Activated T-cell treated with anti-CD3 and anti-CD28 coated beads, Interleukin-2, amount 50 U/mL, for 4 hours (primary cell): ENCODE results near the gene CTTNBP2. TPM values are rescaled to one million over a fixed set of nuclear protein-coding genes. Genes with fewer than 3 reads are reported as not detected.

Experiments
- ATAC-seq, 2 donors: fragments of 200-7000 bp; cut with Tn5 transposase; one replicate each; pipeline ENCODE4 v1.10.0; 2021
- DNase-seq: peaks from one replicate; pipeline ENCODE4 v3.0.0-alpha.2; 2020
- H3K27me3 Mint-ChIP-seq: one replicate; pipeline ENCODE4 v1.8.0; 2021; ENCODE audit warnings: low read depth, mixed read lengths
- H3K36me3 Mint-ChIP-seq: one replicate; pipeline ENCODE4 v1.8.0; 2022; ENCODE audit warnings: mixed read lengths; ENCODE audit not compliant: insufficient read depth
- H3K4me1 Mint-ChIP-seq: one replicate; pipeline ENCODE4 v1.8.0; 2021; ENCODE audit warnings: low read depth, mixed read lengths
- H3K4me3 Mint-ChIP-seq: one replicate; pipeline ENCODE4 v1.8.0; 2021; ENCODE audit warnings: mild to moderate bottlenecking, moderate library complexity, mixed read lengths
- H3K9me3 Mint-ChIP-seq: one replicate; pipeline ENCODE4 v1.8.0; 2021; ENCODE audit warnings: mixed read lengths
- total RNA-seq, 3 donors: library from RNA; stranded (reverse); gene quantifications; one replicate each; pipeline ENCODE4 v1.2.1, GENCODE V29; 2021

CTTNBP2 gene
- total RNA-seq, 3 donors from 2014 or later: 0.05 to 0.08 TPM; not detected in 1

DNA sequence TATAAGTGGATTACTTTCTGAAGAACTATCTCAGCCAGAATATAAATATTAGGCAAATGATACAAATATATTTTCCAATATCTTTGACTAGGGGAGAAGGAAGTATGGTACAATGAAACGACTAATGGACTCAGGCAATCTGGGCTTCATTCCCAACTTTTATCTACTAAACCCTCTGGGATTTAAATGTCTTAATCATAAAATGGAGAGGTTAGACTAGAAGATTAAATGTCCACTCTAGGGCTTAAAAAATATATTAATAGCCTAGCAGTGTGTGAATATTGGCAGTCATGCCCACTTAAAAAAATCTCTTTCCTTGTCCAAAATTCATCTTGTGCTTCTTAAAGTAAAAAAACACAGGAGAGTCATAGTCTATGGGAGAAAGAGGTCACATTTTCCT lies 98.3 kb downstream of the CTTNBP2 start:
- no peaks in the 10 kb centered on the region for H3K36me3 Mint-ChIP-seq

DNA sequence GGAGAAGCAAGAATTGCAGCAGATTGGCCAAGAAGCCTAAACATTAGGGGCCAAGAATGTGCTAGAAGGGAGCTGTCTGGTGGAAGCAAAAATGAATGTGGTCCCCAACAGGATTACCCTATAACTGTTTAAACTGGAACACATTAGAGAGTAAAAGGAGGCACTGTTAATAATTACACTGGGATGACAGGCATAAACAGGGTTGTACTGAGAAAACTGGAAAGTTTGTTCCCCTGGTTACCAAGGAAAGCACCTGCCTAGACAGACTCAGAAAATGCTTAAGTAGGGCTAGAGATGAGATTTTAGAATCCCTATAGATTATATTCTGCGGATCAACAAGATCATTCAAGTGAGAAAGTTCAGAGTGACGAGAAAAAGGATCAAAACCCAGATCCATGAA lies 100.8 kb downstream of the CTTNBP2 start:
- DNase-seq (no peak), ATAC-seq (no peak)
- Mint-ChIP-seq H3K4me1 (no peaks in the 10 kb centered on the region), H3K36me3 (no peaks in the 10 kb centered on the region), H3K9me3 (no peaks in the 10 kb centered on the region), H3K27me3 (no peaks in the 10 kb centered on the region), H3K4me3 (no peak overlapping the region)

More for the DNA sequence above, 98.3 kb downstream of the CTTNBP2 start:
- no peak overlapping the region for H3K4me3 Mint-ChIP-seq
- H3K9me3 Mint-ChIP-seq: no peaks in the 10 kb centered on the region
- no peaks in the 10 kb centered on the region for H3K27me3 Mint-ChIP-seq
- DNase-seq (no peak), ATAC-seq (no peak)
- H3K4me1 Mint-ChIP-seq: no peaks in the 10 kb centered on the region

DNA sequence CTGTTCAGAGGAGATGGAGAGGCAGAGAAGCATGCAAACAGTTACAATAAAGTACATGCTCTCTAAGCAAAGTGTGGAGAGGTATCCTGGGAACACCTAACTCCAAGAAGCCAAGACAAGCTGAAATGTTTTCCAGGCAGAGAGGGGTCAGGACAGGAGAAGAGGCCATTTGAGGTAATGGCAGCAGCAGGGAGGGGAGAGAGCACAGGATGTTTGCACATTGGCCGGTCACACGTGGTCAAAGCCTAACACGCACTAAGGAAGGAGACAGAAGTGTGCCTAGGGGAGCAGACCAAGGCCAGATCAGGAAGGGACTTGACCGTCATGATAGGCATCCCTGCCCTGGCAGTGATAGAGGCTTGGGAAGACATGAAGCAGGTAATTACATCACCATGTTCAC lies 101.5 kb downstream of the CTTNBP2 start:
- ATAC-seq (no peak), DNase-seq (no peak)
- Mint-ChIP-seq H3K9me3 (no peaks in the 10 kb centered on the region), H3K4me3 (no peak overlapping the region), H3K4me1 (no peaks in the 10 kb centered on the region), H3K27me3 (no peaks in the 10 kb centered on the region), H3K36me3 (no peaks in the 10 kb centered on the region)

DNA sequence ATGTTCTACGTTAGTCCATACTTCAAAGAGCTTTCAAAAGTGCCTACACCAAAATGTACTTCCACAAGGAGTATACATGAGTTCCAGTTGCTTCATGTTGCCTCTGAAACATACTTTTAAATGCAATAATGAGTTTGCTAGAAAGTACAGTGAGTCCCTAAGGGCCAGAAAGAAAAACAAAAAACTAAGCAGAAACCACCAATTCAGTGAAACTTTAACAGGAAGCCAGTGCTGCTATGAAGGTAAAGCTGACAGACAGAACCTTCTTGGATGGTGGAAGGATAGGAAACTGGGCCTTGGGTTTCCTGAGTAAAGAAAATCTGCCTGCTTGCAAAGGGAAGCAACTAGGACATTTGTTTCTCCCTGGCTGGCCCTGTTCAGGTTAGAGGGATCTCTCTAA lies 104.2 kb downstream of the CTTNBP2 start:
- peaks cover 4% of the 10 kb centered on the region for H3K27me3 Mint-ChIP-seq
- DNase-seq (no peak), ATAC-seq (no peak)
- H3K9me3 Mint-ChIP-seq: no peaks in the 10 kb centered on the region
- H3K4me1 Mint-ChIP-seq: no peaks in the 10 kb centered on the region
- no peak overlapping the region for H3K4me3 Mint-ChIP-seq
- H3K36me3 Mint-ChIP-seq: no peaks in the 10 kb centered on the region

DNA sequence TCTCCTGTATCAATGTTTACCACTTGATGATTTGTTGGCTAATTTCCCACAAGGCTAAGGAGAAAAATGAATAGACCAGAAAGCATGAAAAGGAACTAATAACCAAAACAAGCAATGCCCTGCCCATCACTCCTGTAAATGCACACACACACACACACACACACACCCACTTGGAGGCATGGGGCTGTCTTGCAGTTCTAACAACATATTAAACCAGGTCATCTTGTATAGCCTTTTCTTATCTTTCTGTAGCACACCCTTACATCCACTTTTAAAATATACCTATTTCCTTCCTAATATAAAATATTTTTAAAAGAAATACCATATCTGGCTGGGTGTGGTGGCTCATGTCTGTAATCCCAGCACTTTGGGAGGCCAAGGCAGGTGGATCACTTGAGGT lies 105.3 kb downstream of the CTTNBP2 start:
- no peaks in the 10 kb centered on the region for H3K9me3 Mint-ChIP-seq
- no peaks in the 10 kb centered on the region for H3K36me3 Mint-ChIP-seq
- H3K4me1 Mint-ChIP-seq: no peaks in the 10 kb centered on the region
- DNase-seq (no peak), ATAC-seq (no peak)
- no peak overlapping the region for H3K4me3 Mint-ChIP-seq
- peaks cover 4% of the 10 kb centered on the region for H3K27me3 Mint-ChIP-seq

DNA sequence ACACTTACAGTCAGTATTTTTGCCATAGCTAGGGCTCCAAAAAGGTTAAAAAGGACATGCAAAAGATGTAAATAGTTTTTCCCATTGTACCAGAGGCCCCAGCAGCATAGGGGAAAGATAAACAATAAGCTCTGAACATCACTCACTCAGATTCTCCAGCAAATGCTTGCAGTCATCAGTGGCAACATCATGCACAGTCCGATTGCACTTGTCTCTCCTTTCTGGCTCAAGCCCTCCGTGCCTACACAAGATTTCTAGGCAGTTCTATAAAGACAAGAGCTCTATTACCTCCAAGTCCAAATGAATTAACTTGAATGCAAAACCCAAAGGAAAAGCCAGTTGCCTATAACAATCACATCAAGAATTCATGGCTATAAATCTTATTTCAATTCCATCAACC lies 106.3 kb downstream of the CTTNBP2 start:
- Mint-ChIP-seq H3K9me3 (no peaks in the 10 kb centered on the region), H3K36me3 (no peaks in the 10 kb centered on the region), H3K4me1 (no peaks in the 10 kb centered on the region), H3K4me3 (no peak overlapping the region), H3K27me3 (peaks cover 4% of the 10 kb centered on the region)
- DNase-seq: no peak
- ATAC-seq: no peak

DNA sequence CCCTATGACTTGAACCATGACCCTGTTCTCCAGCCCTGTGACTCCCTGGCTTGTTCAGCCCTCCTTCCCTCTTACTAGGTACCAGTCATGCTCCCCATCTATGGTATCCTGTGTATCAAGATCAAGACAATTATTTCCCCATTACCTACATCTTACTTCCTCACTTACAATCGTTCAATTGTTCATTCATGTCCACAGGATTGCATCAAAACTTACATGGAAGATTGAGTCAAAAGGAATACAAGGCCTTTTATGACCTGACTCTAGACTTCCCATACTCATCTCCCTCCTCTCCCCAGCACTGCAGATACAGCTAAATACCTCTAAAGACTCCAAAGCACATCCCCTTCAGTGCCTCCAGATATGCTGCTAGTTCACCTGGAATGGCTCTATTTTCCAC lies 109.2 kb downstream of the CTTNBP2 start:
- H3K36me3 Mint-ChIP-seq: no peaks in the 10 kb centered on the region

DNA sequence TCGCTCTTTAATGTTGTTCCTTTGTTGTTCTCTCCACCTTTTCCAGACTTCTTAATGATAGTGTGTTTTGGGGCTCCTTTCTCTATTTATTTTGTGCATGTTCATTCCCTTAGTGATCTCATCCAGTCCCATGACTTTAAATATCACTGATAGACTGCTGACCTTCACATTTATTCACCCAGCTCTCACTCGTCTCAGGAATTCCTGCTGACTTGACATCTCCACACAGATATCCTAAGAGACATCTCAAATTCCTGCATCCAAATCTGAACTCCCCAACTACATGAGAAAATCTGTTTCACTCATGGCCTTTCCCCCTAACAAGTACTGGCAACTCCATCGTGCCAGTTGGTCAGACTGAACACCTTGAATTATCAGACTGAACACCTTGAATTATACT lies 111.2 kb downstream of the CTTNBP2 start:
- Mint-ChIP-seq H3K9me3 (no peaks in the 10 kb centered on the region), H3K4me1 (no peaks in the 10 kb centered on the region), H3K27me3 (peaks cover 4% of the 10 kb centered on the region), H3K4me3 (no peak overlapping the region), H3K36me3 (no peaks in the 10 kb centered on the region)
- no peak for DNase-seq
- ATAC-seq: no peak

More for the DNA sequence above, 109.2 kb downstream of the CTTNBP2 start:
- Mint-ChIP-seq H3K4me3 (no peak overlapping the region), H3K4me1 (no peaks in the 10 kb centered on the region), H3K27me3 (peaks cover 4% of the 10 kb centered on the region), H3K9me3 (no peaks in the 10 kb centered on the region)
- DNase-seq: no peak
- ATAC-seq: no peak

DNA sequence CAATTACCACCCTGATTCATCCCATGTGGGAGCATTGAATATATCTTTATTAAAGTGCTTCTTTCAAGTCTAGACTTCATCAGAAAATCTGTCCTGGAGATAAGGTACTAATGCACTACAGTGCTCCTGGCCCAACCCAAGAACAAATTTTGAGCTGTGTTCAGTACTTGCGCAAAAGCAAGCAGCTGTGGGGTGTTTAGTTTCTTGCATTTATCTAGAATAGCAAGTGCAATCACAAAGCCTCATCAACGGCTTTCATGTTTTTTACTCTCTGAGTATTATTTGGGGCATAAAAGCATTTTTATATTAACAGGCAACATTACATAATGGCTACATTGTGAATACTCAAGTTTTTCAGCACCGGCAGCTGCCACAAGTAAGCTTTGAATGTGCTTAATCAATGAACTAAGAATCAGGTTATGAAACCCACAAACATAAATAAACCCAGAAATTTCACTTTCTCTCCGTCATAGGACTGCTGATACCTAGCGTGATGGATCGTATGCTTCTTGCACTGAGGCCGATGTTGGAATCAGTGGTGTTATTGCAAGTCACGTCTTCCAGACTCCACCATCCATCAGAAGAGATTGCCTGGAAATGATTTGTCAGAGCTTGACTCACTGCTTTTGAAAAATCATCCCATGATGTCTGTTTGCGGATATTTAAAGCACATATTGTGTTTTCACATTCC lies 113.1 kb downstream of the CTTNBP2 start:
- no peaks in the 10 kb centered on the region for H3K36me3 Mint-ChIP-seq
- no peaks in the 10 kb centered on the region for H3K9me3 Mint-ChIP-seq
- peaks cover 2% of the 10 kb centered on the region for H3K27me3 Mint-ChIP-seq
- no peak overlapping the region for H3K4me3 Mint-ChIP-seq
- no peak for DNase-seq
- H3K4me1 Mint-ChIP-seq: no peaks in the 10 kb centered on the region
- no peak for ATAC-seq

DNA sequence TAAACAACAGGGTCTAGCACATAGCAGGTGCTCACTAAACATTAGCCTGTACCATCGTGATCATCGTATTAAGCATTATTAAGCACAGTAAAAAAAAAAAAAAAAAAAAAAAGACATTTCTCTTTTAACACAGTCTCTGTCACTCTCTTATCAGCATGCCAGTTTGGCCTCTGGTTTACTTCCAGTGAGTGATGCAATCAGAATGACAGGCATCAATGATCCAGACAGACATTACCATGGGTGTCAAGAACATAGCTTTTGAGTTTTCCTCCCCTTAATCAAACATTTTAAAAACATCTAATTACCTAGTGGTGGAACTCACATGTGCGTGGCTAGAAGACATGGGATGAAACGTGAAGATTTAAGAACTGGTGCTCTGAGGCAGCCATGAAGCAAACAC lies 115.8 kb downstream of the CTTNBP2 start:
- ATAC-seq (no peak), DNase-seq (no peak)
- no peaks in the 10 kb centered on the region for H3K36me3 Mint-ChIP-seq
- no peak overlapping the region for H3K4me3 Mint-ChIP-seq
- H3K9me3 Mint-ChIP-seq: no peaks in the 10 kb centered on the region
- H3K4me1 Mint-ChIP-seq: no peaks in the 10 kb centered on the region
- no peaks in the 10 kb centered on the region for H3K27me3 Mint-ChIP-seq

DNA sequence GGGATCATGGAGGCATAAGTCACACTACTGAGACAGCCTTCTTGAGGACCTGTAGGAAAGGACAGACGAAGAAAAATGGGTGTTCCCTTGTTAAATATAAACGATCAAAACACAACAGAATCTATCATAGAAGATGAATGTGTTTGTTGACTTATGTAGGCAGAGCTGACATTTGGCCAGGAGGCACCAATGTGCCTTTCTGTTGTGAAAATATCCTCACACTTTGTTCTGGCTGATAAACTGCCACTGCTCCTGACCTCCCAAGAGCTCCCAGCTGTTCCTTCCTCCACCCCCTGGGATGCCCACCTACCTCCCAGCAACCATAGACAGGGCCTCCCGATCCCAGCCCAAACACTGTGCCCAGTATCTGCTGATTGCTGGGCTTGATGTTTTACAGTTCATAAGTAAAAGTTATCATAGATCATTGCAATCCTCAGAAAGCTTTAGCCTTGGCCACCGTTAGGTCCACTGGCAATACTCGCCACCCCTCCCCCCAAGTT lies 116.6 kb downstream of the CTTNBP2 start:
- Mint-ChIP-seq H3K36me3 (no peaks in the 10 kb centered on the region), H3K27me3 (no peaks in the 10 kb centered on the region), H3K4me1 (no peaks in the 10 kb centered on the region), H3K4me3 (no peak overlapping the region), H3K9me3 (no peaks in the 10 kb centered on the region)
- no peak for ATAC-seq
- DNase-seq: no peak

DNA sequence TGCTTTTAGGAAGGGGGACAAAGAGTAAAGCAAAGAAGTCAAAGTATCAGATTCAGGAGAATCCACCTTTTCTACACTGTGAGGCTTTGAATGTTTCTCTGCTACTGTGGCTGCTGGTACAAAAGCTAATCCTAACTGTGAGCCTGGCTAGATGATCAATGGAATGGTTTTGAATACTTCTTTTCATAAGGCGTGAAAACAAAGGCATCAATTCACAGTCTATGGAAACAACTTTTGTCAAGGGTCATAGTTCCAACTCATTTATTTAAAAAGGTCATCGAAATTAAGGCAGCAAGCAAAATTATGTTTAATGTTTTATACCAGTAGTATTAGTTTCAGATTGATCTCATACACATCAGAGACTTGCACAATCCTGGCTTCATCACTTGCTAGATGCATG lies 118.1 kb downstream of the CTTNBP2 start:
- no peaks in the 10 kb centered on the region for H3K9me3 Mint-ChIP-seq
- no peak for ATAC-seq
- H3K27me3 Mint-ChIP-seq: no peaks in the 10 kb centered on the region
- H3K36me3 Mint-ChIP-seq: no peaks in the 10 kb centered on the region
- DNase-seq: no peak
- H3K4me3 Mint-ChIP-seq: no peak overlapping the region
- H3K4me1 Mint-ChIP-seq: no peaks in the 10 kb centered on the region

DNA sequence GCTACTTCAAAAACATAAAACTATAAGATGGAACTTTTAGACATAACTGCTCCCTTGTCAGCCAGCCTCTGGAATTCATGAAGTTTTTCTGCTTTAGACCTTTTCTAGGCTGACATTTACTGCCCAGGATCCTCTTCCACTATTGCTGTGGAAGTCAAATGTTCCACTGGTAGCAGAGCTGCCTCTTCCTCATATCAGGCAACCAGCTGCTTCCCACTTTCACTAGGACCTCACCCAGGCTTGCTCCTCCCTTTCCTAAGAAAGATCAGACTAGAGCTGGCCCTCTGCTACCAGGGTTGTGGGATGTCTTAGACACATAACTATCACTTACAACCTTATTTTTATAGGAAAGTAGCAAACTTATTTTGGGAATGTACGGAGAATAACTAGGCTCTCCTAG lies 121.5 kb downstream of the CTTNBP2 start:
- Mint-ChIP-seq H3K4me1 (no peaks in the 10 kb centered on the region), H3K4me3 (no peak overlapping the region), H3K27me3 (no peaks in the 10 kb centered on the region), H3K9me3 (no peaks in the 10 kb centered on the region), H3K36me3 (no peaks in the 10 kb centered on the region)
- no peak for ATAC-seq
- DNase-seq: no peak

DNA sequence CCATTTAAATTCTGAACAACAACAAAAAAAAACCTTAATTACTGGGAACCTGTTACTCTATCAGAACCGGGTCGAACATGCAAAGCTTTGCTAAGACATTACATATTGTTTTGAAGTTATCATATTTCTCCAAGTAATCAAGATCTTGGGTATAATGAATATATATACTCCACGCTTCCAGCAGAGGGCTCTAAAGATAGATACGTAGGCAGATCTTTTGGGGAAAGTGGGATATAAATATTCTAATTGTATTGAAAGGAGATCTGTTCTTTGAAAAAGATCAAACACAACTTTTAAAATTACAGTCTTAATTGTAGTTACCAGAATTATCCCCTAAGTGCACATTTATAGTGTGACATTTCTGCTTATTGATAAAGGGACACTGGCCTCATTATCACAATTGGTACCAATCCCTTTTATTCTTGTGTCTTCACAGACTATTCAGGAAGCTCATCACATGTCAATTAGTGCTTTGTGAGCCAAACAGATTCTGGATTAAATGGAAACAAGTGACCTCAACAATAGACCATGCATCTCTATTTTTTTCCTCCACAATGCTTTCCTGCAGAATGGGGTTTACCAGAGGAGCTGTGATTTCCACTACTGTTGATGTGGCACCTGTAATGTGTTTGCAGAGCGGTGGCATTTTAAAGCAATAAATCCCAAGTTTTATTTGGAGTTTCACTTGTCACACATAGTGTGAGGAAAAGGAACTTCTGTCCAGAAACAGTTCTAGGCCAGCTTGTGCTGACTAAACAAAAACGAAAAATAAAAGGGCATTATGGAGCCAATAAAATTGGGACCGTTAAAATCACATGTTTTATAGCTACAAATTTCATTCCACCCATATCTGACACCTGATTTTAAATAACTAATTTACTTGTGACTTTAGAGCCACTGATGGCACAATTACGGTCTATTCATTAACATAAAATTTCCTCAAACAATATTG lies 122.4 kb downstream of the CTTNBP2 start:
- Mint-ChIP-seq H3K36me3 (no peaks in the 10 kb centered on the region), H3K9me3 (no peaks in the 10 kb centered on the region), H3K27me3 (no peaks in the 10 kb centered on the region), H3K4me1 (no peaks in the 10 kb centered on the region), H3K4me3 (no peak overlapping the region)
- no peak for DNase-seq
- ATAC-seq: no peak

DNA sequence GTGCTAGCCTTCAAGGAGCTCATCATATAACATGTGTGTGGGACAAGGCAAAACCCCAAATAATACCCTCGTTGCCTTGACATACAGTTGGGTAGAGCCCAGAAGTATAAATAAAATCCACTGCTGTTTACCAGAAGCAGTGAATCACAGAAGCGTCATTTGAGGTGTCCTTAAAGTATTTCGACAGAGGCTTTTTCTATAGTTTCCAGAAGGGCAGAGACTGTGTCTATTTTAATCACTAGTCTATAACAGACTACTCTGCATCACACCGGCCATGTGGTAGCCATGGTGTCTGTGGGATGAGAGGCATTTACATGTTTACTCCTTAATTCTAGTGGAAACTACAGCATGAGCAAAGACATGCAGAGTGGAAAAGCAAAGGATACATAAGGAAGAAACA lies 131.3 kb downstream of the CTTNBP2 start:
- Mint-ChIP-seq H3K36me3 (no peaks in the 10 kb centered on the region), H3K4me1 (no peaks in the 10 kb centered on the region), H3K9me3 (no peaks in the 10 kb centered on the region), H3K27me3 (no peaks in the 10 kb centered on the region), H3K4me3 (no peak overlapping the region)
- DNase-seq: no peak
- no peak for ATAC-seq
